NCI-H1105 treated with DMSO at 0.1 percent for 48 hours (cell line): Measurements from ENCODE around the gene OLIG2.

Experiments used
- DNase-seq: peaks from one replicate; lab custom pipeline; 2025; lab: John Stamatoyannopoulos, UW

The OLIG2 gene

GRCh38 chr21:33019885-33020557 lies 5.7 kb upstream of the OLIG2 start:
- DNase-seq: peak; percentile 36

- no peak for DNase-seq
Observed at GRCh38 chr21:33020558-33021100, 5.1 kb upstream of the OLIG2 start.

GRCh38 chr21:33021150-33021549 lies 4.6 kb upstream of the OLIG2 start:
- DNase-seq: no peak

DNA sequence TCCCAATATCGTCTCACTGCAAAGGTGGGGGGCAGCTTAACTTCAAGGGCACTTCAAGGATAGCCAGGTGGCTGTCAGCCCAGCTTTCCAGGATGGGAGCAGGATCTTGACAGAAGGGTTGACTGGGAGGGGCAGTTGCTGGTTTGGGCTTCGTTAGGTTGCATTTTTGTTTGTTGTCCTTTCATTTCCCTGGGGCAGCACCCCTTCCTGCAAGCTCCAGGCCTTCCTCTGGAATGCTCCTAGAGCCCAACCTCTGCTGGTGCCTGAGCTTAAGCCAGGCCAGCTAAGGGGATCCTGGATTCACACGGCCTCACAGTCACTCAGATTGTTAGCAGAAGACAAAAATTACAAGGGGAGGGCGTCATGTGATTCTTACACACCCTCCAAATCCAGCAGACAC lies 4.1 kb upstream of the OLIG2 start:
- DNase-seq: no peak

- DNase-seq: no peak
Observed at GRCh38 chr21:33022489-33022827, 3.3 kb upstream of the OLIG2 start.

- DNase-seq: peak; percentile 15
Observed at GRCh38 chr21:33022828-33023573, 2.7 kb upstream of the OLIG2 start.

DNA sequence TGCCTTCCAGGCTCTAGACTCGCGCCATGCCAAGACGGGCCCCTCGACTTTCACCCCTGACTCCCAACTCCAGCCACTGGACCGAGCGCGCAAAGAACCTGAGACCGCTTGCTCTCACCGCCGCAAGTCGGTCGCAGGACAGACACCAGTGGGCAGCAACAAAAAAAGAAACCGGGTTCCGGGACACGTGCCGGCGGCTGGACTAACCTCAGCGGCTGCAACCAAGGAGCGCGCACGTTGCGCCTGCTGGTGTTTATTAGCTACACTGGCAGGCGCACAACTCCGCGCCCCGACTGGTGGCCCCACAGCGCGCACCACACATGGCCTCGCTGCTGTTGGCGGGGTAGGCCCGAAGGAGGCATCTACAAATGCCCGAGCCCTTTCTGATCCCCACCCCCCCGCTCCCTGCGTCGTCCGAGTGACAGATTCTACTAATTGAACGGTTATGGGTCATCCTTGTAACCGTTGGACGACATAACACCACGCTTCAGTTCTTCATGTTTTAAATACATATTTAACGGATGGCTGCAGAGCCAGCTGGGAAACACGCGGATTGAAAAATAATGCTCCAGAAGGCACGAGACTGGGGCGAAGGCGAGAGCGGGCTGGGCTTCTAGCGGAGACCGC lies 2.0 kb upstream of the OLIG2 start:
- peak; percentile 46 for DNase-seq

DNA sequence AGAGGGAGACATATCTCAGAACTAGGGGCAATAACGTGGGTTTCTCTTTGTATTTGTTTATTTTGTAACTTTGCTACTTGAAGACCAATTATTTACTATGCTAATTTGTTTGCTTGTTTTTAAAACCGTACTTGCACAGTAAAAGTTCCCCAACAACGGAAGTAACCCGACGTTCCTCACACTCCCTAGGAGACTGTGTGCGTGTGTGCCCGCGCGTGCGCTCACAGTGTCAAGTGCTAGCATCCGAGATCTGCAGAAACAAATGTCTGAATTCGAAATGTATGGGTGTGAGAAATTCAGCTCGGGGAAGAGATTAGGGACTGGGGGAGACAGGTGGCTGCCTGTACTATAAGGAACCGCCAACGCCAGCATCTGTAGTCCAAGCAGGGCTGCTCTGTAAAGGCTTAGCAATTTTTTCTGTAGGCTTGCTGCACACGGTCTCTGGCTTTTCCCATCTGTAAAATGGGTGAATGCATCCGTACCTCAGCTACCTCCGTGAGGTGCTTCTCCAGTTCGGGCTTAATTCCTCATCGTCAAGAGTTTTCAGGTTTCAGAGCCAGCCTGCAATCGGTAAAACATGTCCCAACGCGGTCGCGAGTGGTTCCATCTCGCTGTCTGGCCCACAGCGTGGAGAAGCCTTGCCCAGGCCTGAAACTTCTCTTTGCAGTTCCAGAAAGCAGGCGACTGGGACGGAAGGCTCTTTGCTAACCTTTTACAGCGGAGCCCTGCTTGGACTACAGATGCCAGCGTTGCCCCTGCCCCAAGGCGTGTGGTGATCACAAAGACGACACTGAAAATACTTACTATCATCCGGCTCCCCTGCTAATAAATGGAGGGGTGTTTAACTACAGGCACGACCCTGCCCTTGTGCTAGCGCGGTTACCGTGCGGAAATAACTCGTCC lies 1.3 kb upstream of the OLIG2 start:
- DNase-seq: peak; percentile 26

- DNase-seq: peak; percentile 41
Observed at GRCh38 chr21:33025106-33025488, 638 bp upstream of the OLIG2 start.

DNA sequence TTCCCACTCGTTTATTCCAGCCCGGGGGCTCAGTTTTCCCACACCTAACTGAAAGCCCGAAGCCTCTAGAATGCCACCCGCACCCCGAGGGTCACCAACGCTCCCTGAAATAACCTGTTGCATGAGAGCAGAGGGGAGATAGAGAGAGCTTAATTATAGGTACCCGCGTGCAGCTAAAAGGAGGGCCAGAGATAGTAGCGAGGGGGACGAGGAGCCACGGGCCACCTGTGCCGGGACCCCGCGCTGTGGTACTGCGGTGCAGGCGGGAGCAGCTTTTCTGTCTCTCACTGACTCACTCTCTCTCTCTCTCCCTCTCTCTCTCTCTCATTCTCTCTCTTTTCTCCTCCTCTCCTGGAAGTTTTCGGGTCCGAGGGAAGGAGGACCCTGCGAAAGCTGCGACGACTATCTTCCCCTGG lies 716 bp downstream of the OLIG2 start:
- no peak for DNase-seq

DNA sequence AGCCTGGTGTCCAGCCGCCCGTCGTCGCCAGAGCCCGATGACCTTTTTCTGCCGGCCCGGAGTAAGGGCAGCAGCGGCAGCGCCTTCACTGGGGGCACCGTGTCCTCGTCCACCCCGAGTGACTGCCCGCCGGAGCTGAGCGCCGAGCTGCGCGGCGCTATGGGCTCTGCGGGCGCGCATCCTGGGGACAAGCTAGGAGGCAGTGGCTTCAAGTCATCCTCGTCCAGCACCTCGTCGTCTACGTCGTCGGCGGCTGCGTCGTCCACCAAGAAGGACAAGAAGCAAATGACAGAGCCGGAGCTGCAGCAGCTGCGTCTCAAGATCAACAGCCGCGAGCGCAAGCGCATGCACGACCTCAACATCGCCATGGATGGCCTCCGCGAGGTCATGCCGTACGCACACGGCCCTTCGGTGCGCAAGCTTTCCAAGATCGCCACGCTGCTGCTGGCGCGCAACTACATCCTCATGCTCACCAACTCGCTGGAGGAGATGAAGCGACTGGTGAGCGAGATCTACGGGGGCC lies 1.2 kb downstream of the OLIG2 start:
- no peak for DNase-seq

GRCh38 chr21:33027401-33028286 lies 1.9 kb downstream of the OLIG2 start:
- no peak for DNase-seq

DNA sequence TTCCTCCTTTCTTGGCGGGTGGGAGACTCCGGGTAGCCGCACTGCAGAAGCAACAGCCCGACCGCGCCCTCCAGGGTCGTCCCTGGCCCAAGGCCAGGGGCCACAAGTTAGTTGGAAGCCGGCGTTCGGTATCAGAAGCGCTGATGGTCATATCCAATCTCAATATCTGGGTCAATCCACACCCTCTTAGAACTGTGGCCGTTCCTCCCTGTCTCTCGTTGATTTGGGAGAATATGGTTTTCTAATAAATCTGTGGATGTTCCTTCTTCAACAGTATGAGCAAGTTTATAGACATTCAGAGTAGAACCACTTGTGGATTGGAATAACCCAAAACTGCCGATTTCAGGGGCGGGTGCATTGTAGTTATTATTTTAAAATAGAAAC lies 2.5 kb downstream of the OLIG2 start:
- no peak for DNase-seq

DNA sequence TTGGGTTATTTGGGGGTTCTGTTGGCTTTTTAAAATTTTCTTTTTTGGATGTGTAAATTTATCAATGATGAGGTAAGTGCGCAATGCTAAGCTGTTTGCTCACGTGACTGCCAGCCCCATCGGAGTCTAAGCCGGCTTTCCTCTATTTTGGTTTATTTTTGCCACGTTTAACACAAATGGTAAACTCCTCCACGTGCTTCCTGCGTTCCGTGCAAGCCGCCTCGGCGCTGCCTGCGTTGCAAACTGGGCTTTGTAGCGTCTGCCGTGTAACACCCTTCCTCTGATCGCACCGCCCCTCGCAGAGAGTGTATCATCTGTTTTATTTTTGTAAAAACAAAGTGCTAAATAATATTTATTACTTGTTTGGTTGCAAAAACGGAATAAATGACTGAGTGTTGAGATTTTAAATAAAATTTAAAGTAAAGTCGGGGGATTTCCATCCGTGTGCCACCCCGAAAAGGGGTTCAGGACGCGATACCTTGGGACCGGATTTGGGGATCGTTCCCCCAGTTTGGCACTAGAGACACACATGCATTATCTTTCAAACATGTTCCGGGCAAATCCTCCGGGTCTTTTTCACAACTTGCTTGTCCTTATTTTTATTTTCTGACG lies 3.1 kb downstream of the OLIG2 start:
- no peak for DNase-seq

- no peak for DNase-seq
Observed at GRCh38 chr21:33029385-33029921, 3.7 kb downstream of the OLIG2 start.

- no peak for DNase-seq
Observed at GRCh38 chr21:33029975-33030461, 4.3 kb downstream of the OLIG2 start.

DNA sequence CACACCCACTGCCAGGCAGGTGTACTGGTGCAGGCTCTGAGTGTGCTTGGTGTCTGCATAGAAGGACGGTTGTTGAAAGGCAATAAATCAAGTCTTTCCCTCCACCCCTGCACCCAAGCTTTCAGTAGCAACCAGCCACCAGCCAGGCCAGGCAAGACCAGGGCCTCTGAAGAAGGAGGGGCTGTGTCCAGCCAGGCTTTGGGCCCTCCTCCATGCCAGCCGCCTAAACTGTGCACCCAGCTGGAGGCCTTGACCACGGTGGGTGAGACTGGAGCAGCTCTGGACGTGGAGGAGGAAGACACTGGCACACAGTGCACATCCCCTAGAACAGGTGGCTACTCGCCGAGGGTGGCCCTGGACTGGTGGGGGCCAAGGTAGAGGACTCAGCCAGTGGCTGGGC lies 4.9 kb downstream of the OLIG2 start:
- no peak for DNase-seq

DNA sequence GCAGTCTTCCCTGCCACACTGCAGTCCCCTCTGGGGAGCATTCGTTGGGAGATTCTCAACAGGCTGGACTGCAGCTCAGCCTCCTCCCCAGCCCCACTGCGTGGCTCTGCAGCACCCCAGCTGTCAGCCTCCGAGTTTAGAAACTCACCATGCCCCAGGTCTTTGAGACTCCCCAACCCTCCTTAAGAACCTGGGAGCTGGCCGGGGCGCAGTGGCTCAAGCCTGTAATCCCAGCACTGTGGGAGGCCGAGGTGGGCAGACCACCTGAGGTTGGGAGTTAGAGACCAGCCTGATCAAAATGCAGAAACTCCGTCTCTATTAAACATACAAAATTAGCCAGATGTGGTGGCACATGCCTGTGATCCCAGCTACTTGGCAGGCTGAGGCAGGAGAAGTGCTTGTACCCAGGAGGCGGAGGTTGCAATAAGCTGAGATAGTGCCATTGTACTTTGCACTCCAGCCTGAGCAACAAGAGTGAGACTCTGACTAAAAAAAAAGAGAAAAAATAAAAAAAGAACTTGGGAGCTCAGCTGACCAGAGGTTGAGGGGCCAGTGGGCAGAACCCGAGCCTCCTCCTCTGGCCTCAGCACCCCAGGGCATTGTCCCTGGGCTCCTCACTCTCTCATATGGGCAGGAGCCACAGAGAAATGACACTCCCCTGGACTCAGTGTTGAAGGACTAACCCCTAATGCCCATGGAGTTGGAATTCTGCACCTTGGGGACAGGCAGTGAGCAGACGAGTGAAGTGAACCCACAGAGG lies 5.6 kb downstream of the OLIG2 start:
- DNase-seq: no peak

GRCh38 chr21:33032434-33033047 lies 6.8 kb downstream of the OLIG2 start:
- no peak for DNase-seq
